ENCODE data around the gene ARF3. TPM values are rescaled to one million over a fixed set of nuclear protein-coding genes. Genes with fewer than 3 reads are reported as not detected.

Gene ARF3
- total RNA-seq, 1 experiment from 2014 or later: 166 TPM

- POLR2A ChIA-PET: interaction anchor here (1.2 kb wide), 1 partner anchor 9 kb away, joined by 3 read pairs; no protein-coding TSS in a partner anchor
- RAD21 ChIA-PET (ENCODE audit: low non-redundant PET in 1 of 2, low total read pairs in 2 of 2, uncharacterized antibody in 2 of 2, unreplicated experiment in 2 of 2): no interaction called here
- H3K79me2 ChIP-seq (ENCODE audit: insufficient read depth, low read length): peaks cover 21% of the 10 kb centered on the region; the same call in 1 of the 2 replicates
- CTCF ChIA-PET: interaction anchor here (1.0 to 3.0 kb wide), 3 partner anchors 9 to 145 kb away, joined by 3 to 35 read pairs (median 9); partner anchors contain the start of gene DDX23
- no peak overlapping the region for H3K4me3 ChIP-seq (replicated peaks in 1 of 2; ENCODE audit: low read depth in 1 of 2, low read length in 2 of 2)
- no peak overlapping the region for H3K4me2 ChIP-seq (ENCODE audit: low read length)
- no peaks in the 10 kb centered on the region for H4K20me1 ChIP-seq (ENCODE audit: insufficient read depth)
- ATAC-seq: no peak
- no TSS peak for BruUV-seq (replicated peaks)
- peaks cover 14 to 48% of the 10 kb centered on the region in 2 experiments for H3K4me1 ChIP-seq (ENCODE audit: control insufficient read depth in 1 of 2, insufficient read depth in 2 of 2, low read length in 2 of 2)
- H3K9me2 ChIP-seq (ENCODE audit: insufficient read depth): no peaks in the 10 kb centered on the region
- H3K9me3 ChIP-seq (ENCODE audit: control insufficient read depth in 1 of 2, insufficient read depth in 1 of 2, low read depth in 1 of 2, low read length in 2 of 2): no peaks in the 10 kb centered on the region
- intact Hi-C loops (cut with micrococcal nuclease): no loop called here
- no peak overlapping the region for H2AFZ ChIP-seq (ENCODE audit: low read depth, low read length, poor library complexity, severe bottlenecking)
- H3K9ac ChIP-seq (ENCODE audit: low read length): no peak overlapping the region
- H3K36me3 ChIP-seq (ENCODE audit: control insufficient read depth in 1 of 2, insufficient read depth in 2 of 2, low read length in 2 of 2): peaks cover 0 to 7% of the 10 kb centered on the region in 2 experiments; a peak in 2 of 4 replicates
- no peak for DNase-seq (ENCODE audit: low read depth, low spot score)
- TF ChIP-seq SIN3A (IDR thresholded peaks at IDR 0.05; ENCODE audit: low read depth) (no peak), ATF3 (IDR thresholded peaks at IDR 0.05) (no peak), EZH2phosphoT487 (IDR thresholded peaks at IDR 0.05; ENCODE audit: borderline replicate concordance) (no peak), ELF1 (IDR thresholded peaks at IDR 0.05; ENCODE audit: borderline replicate concordance, low read depth) (no peak), EZH2 (IDR thresholded peaks at IDR 0.05) (no peak)
- peak overlapping the region; percentile 84; the same call in 1 of the 2 replicates for H3K27ac ChIP-seq (ENCODE audit: low read depth, low read length)
- no peaks in the 10 kb centered on the region for H3K27me3 ChIP-seq (ENCODE audit: insufficient read depth, low read length)
These were observed 39.8 kb upstream of the ARF3 start for GRCh38 chr12:48996794-48997718.

All from HCT116 (cell line).